ENCODE measurements around the gene RNF38. TPM values are rescaled to one million over a fixed set of nuclear protein-coding genes. Genes with fewer than 3 reads are reported as not detected.

RNF38 gene
- total RNA-seq, 4 donors from 2014 or later = 25.5 to 55.5 (median 32.0) TPM

DNA sequence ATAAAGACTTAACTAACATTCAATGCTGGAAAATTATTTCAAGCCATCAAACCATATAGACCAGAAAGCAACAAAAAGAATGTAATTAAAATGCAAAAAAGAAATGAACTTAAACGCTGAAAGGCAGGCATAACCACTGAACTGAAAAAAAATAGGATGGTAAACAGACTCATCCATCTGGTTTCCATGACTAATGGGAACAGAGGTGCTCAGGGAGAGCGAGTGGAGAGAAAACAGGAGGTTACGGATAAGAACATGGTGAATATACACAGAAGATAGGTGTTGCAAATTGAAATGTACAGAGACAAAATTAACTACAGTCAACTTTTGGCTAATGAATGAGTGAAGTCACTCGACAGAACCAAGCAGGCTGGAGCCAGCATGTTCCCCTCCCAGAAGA, 43.5 kb upstream of the RNF38 start:
- Histone ChIP-seq H3K4me1 (peaks cover 0 to 66% (median 7%) of the 10 kb centered on the region in 4 donors), H3K27ac (no peak overlapping the region), H3K9me3 (no peaks in the 10 kb centered on the region), H3K4me3 (no peak overlapping the region), H3K36me3 (peaks cover 0 to 6% (median 0%) of the 10 kb centered on the region in 3 donors), H3K27me3 (no peaks in the 10 kb centered on the region)
- no peak for DNase-seq (ENCODE audit: low spot score in 2 of 2)
- 69 to 73% methylated on average over 4 of the region's 4 CpGs for WGBS, 2 donors
- TF ChIP-seq EP300 (IDR thresholded peaks at IDR 0.05) (no peak), POLR2A (IDR thresholded peaks at IDR 0.05) (no peak)
- TF ChIP-seq, protein P1, sequence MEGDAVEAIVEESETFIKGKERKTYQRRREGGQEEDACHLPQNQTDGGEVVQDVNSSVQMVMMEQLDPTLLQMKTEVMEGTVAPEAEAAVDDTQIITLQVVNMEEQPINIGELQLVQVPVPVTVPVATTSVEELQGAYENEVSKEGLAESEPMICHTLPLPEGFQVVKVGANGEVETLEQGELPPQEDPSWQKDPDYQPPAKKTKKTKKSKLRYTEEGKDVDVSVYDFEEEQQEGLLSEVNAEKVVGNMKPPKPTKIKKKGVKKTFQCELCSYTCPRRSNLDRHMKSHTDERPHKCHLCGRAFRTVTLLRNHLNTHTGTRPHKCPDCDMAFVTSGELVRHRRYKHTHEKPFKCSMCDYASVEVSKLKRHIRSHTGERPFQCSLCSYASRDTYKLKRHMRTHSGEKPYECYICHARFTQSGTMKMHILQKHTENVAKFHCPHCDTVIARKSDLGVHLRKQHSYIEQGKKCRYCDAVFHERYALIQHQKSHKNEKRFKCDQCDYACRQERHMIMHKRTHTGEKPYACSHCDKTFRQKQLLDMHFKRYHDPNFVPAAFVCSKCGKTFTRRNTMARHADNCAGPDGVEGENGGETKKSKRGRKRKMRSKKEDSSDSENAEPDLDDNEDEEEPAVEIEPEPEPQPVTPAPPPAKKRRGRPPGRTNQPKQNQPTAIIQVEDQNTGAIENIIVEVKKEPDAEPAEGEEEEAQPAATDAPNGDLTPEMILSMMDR (IDR thresholded peaks at IDR 0.05) = no peak

DNA sequence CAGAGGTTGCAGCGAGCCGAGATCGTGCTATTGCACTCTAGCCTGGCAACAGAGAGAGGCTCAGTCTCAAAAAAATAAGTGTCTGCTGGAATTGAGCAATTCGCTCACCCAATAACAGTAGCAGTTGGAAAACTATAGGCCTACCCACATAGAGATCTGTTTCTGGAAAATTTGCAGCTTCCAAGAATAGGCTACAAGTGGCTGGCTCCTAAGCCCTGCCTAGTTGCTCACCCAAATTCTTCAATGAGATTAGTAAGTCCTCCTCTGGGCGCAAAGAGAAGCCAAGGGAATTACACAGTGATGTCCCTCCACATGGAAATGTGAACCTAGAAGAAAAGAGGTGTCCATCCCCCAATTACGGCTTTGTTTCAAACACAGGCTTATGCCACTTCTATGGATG, 42.6 kb upstream of the RNF38 start:
- Histone ChIP-seq H3K4me3 (no peak overlapping the region), H3K27me3 (no peaks in the 10 kb centered on the region), H3K27ac (no peak overlapping the region), H3K4me1 (peaks cover 0 to 66% (median 7%) of the 10 kb centered on the region in 4 donors), H3K36me3 (peaks cover 0 to 6% (median 0%) of the 10 kb centered on the region in 3 donors), H3K9me3 (no peaks in the 10 kb centered on the region)
- TF ChIP-seq POLR2A (IDR thresholded peaks at IDR 0.05) (no peak), EP300 (IDR thresholded peaks at IDR 0.05) (no peak)
- TF ChIP-seq, protein P1 (IDR thresholded peaks at IDR 0.05) = no peak
- no peak for DNase-seq (ENCODE audit: low spot score in 2 of 2)
- whole genome bisulfite sequencing, 2 donors = 88 to 96% methylated on average over 6 of the region's 6 CpGs

DNA sequence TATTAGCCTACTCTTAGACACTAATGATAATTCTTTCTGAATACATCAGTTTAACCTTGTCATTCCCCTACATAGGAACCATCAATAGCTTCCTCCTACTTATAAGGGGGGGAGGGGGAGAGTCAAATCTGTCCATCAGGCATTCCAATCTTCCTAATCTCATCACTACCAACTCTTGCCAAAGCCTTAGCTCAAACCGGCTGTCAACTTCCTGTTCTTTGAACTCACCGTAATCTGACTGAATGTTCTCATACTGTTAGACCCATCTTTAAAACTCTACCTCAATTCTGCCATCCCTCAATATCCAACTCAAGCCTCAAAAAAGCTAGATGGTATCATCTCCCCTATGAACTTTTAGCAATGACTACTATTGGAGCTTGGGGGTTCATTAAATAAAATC, 41.9 kb upstream of the RNF38 start:
- DNase-seq (ENCODE audit: low spot score in 2 of 2) = no peak
- Histone ChIP-seq H3K27ac (no peak overlapping the region), H3K4me3 (no peak overlapping the region), H3K27me3 (no peaks in the 10 kb centered on the region), H3K4me1 (peaks cover 0 to 67% (median 7%) of the 10 kb centered on the region in 4 donors), H3K9me3 (no peaks in the 10 kb centered on the region), H3K36me3 (peaks cover 0 to 6% (median 0%) of the 10 kb centered on the region in 3 donors)
- TF ChIP-seq POLR2A (IDR thresholded peaks at IDR 0.05) = no peak
- TF ChIP-seq, protein P1 (IDR thresholded peaks at IDR 0.05) = no peak
- TF ChIP-seq EP300 (IDR thresholded peaks at IDR 0.05) = no peak
- 31 to 37% methylated on average over 2 of the region's 2 CpGs for WGBS, 2 donors

DNA sequence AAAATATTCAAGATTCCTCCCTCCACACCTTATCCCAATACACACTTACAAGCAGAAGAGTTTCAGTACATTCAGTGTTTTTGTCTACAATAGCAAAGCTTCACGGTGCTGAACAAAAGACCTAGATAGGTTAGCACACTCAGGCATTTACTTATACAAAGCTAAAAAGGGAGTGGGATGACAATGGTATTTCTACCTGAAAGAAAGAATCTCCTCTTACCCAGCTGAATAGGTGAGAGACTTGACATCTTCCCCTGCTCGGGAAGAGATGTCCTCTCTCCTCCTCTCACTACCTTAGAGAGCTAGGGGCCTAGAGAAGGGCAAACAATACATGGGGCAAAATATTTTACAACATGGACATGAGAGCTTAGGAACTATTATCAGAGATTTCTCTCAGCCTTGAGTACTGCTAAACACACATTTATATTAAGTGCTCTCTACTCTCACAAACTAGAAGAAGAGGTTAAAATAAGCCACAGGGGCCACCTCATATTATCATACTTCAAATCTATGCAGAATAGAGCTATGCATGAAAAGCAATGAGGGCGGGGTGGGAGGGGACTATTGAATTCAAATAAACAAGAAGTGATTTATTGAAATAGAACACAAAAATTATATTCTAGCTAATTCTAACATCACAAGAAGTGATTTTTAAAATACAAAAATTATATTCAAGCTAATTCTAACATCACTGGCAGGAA, 38.6 kb upstream of the RNF38 start:
- TF ChIP-seq EP300 (IDR thresholded peaks at IDR 0.05) (no peak), POLR2A (IDR thresholded peaks at IDR 0.05) (no peak)
- TF ChIP-seq, protein P1 (IDR thresholded peaks at IDR 0.05) = no peak
- no peak overlapping the region for H3K27ac ChIP-seq
- WGBS, 2 donors = 64 to 66% methylated on average over 3 of the region's 3 CpGs

DNA sequence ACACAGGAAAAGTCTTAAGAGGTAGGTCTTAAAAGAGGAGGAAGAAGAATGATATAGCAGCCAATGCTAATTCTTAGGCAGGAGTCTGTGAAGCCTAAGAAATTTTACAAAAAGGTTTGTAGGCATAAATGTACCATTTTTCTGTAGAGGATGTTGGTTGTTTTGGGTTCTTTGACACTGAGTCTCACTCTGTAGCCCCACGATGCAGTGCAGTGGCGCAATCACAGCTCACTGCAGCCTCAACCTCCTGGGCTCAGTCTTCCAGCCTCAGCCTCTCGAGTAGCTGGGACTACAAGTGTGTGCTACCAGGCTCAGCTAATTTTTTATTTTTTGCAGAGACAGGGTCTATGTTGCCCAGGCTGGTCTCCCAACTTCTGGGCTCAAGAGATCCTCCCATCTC, 37.7 kb upstream of the RNF38 start:
- Histone ChIP-seq H3K9me3 (no peaks in the 10 kb centered on the region), H3K4me1 (peaks cover 0 to 55% (median 5%) of the 10 kb centered on the region in 4 donors), H3K36me3 (peaks cover 0 to 6% (median 0%) of the 10 kb centered on the region in 3 donors), H3K4me3 (no peak overlapping the region), H3K27me3 (no peaks in the 10 kb centered on the region), H3K27ac (no peak overlapping the region)
- TF ChIP-seq, protein P1 (IDR thresholded peaks at IDR 0.05) = no peak
- TF ChIP-seq POLR2A (IDR thresholded peaks at IDR 0.05) (no peak), EP300 (IDR thresholded peaks at IDR 0.05) (no peak)
- no peak for DNase-seq (ENCODE audit: low spot score in 2 of 2)
- WGBS, 2 donors = 67 to 77% methylated on average over 3 of the region's 3 CpGs

More for the DNA sequence above, 38.6 kb upstream of the RNF38 start:
- no peaks in the 10 kb centered on the region for H3K9me3 ChIP-seq
- H3K4me3 ChIP-seq = no peak overlapping the region
- no peak for DNase-seq (ENCODE audit: low spot score in 2 of 2)
- peaks cover 0 to 57% (median 5%) of the 10 kb centered on the region in 4 donors for H3K4me1 ChIP-seq
- H3K36me3 ChIP-seq = peaks cover 0 to 6% (median 0%) of the 10 kb centered on the region in 3 donors
- no peaks in the 10 kb centered on the region for H3K27me3 ChIP-seq
